K562 (cell line): ENCODE data around the gene IGSF9. TPM values are rescaled to one million over a fixed set of nuclear protein-coding genes. Genes with fewer than 3 reads are reported as not detected.

Source experiments
- CEBPZ ChIP-seq: fragments of 150-350 bp; IDR thresholded peaks from 2 replicates; pipeline ENCODE4 v1.6.1; 2014; ENCODE audit warnings: low read depth, mild to moderate bottlenecking, low read length, borderline replicate concordance
- FOXK1 ChIP-seq: sonication (generic); formaldehyde crosslinking; IDR thresholded peaks from 2 replicates; pipeline ENCODE4 v1.8.0; 2022; ENCODE audit warnings: missing genetic modification reagents, mild to moderate bottlenecking, borderline replicate concordance
- HNRNPL ChIP-seq: fragments of 200-400 bp; formaldehyde crosslinking; IDR thresholded peaks from 2 replicates; pipeline ENCODE4 v1.6.1; 2017; ENCODE audit warnings: low read depth, mild to moderate bottlenecking, low read length
- KLF6 ChIP-seq: fragments of 250-450 bp; sonication (Bioruptor Pico); IDR thresholded peaks from 2 replicates; pipeline ENCODE4 v1.4.0; 2020; ENCODE audit warnings: mild to moderate bottlenecking, moderate library complexity, borderline replicate concordance
- POLR2A ChIP-seq: fragments of 450-650 bp; conservative IDR thresholded peaks from 2 replicates; pipeline ENCODE4 v1.6.1; 2016
- POLR3A ChIP-seq: IDR thresholded peaks from 2 replicates; pipeline ENCODE4 v1.6.1; 2011; ENCODE audit warnings: borderline replicate concordance, mild to moderate bottlenecking, moderate library complexity; ENCODE audit not compliant: insufficient read length, insufficient read depth; ENCODE audit errors: extremely low read depth
- RBM25 ChIP-seq: fragments of 200-400 bp; formaldehyde crosslinking; IDR thresholded peaks from 2 replicates; pipeline ENCODE4 v1.6.1; 2018; ENCODE audit warnings: low read length, low read depth, moderate library complexity; ENCODE audit not compliant: severe bottlenecking
- ZNF407 ChIP-seq: fragments of 450-650 bp; IDR thresholded peaks from 2 replicates; pipeline ENCODE4 v1.6.1; 2016; ENCODE audit warnings: low read depth
- polyA plus RNA-seq, 8 experiments: library from polyadenylated mRNA; depleted of rRNA in 4 of 8; stranded (reverse) in 5 of 8; unstranded in 3 of 8; fragments of >200 nt; fragmentation: Nextera tagmentation in 2 of 8; fragmentation: Illumina TruSeq in 1 of 8; extraction: Ambion mirVana in 2 of 8; extraction: Trizol in 1 of 8; gene quantifications; 2 replicates each; pipeline versions ENCODE4 v1.2.1 to v1.2.3, GENCODE V29; 2011 to 2014; ENCODE audit warnings: inconsistent platforms in 1 of 8, missing spikeins in 1 of 8
- total RNA-seq, 7 experiments: library from RNA; depleted of rRNA in 6 of 7; stranded (reverse); fragments of >200 nt in 6 of 7; fragmentation: Illumina TruSeq in 2 of 7; extraction: Trizol in 2 of 7; gene quantifications; 2 replicates each; pipeline versions ENCODE4 v1.2.1 to v1.2.3, GENCODE V29; 2011 to 2021; ENCODE audit warnings: low replicate concordance in 1 of 7

The IGSF9 gene
- total and polyA plus RNA-seq, 9 of the 15 experiments (the other 6 are each of a cell fraction or from before 2014, with no cell fraction given): 0.03 to 0.29 (median 0.07) TPM; not detected in 1

- TF ChIP-seq ZNF407: no peak
- TF ChIP-seq FOXK1: no peak
- TF ChIP-seq POLR2A: no peak
- TF ChIP-seq RBM25: no peak
- TF ChIP-seq HNRNPL: no peak
- no peak for TF ChIP-seq KLF6 (CRISPR knock-in tag)
- TF ChIP-seq POLR3A: no peak
- no peak for TF ChIP-seq CEBPZ
These were observed 13.4 kb upstream of the IGSF9 start (continued) for GRCh38 chr1:159958719-159959380.
